ENCODE measurements around the gene PLXNA2. TPM values are rescaled to one million over a fixed set of nuclear protein-coding genes. Genes with fewer than 3 reads are reported as not detected.

The PLXNA2 gene
- total RNA-seq, 1 experiment from 2014 or later: 0.89 TPM

DNA sequence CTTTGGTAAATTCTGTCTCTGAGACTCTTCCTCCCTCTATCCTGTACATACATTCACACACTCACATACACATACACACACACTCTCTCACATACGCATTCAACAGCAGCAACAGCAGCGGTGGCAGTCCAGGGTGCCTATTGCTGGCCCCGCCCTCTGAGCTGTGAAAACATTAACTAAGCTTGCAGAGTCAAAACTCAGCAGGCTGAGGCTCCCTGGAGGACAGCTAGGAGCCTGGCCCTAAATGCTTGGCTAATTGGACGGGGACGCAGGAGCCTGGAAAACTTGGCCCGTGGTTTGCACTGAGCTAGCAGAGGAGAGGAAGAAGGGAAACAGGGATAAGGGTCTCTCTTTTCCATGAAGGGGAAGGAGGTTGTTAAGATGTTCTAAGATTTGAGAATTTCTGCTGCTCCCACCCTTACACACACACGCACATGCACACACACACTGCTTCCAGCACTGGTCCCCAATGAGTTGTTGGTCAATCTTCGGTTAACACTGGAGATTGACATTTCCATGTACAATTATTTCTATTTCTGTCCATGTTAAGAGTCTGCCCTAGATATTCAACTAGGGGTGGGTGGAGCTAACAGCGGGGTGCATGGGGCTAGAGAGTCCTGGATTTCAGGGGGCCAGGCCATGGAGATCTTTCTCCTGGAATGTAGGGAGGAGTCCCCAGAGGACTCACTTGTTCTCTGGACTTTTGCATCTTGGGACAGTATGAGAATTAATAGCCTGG, 94.2 kb downstream of the PLXNA2 start:
- Histone ChIP-seq H3K36me3 (ENCODE audit: control insufficient read depth in 1 of 2, insufficient read depth in 2 of 2, low read length in 2 of 2) (no peaks in the 10 kb centered on the region), H3K9ac (ENCODE audit: low read length) (no peak overlapping the region), H3K79me2 (ENCODE audit: insufficient read depth, low read length) (no peaks in the 10 kb centered on the region), H3K4me2 (ENCODE audit: low read length) (no peak overlapping the region), H3K9me2 (ENCODE audit: insufficient read depth) (no peaks in the 10 kb centered on the region), H4K20me1 (ENCODE audit: insufficient read depth) (no peaks in the 10 kb centered on the region), H3K9me3 (ENCODE audit: control insufficient read depth in 1 of 2, insufficient read depth in 1 of 2, low read depth in 1 of 2, low read length in 2 of 2) (no peaks in the 10 kb centered on the region), H2AFZ (ENCODE audit: low read depth, low read length, poor library complexity, severe bottlenecking) (no peak overlapping the region), H3K4me3 (replicated peaks in 1 of 2; ENCODE audit: low read depth in 1 of 2, low read length in 2 of 2) (no peak overlapping the region), H3K4me1 (ENCODE audit: control insufficient read depth in 1 of 2, insufficient read depth in 2 of 2, low read length in 2 of 2) (peaks cover 0 to 7% of the 10 kb centered on the region in 2 experiments; a peak in 1 of 4 replicates), H3K27me3 (ENCODE audit: insufficient read depth, low read length) (no peaks in the 10 kb centered on the region; the same call in 1 of the 2 replicates), H3K27ac (ENCODE audit: low read depth, low read length) (no peak overlapping the region)
- BruUV-seq (replicated peaks): no TSS peak
- no peak for DNase-seq (ENCODE audit: low read depth, low spot score)
- ChIA-PET RAD21 (ENCODE audit: low non-redundant PET in 1 of 2, low total read pairs in 2 of 2, uncharacterized antibody in 2 of 2, unreplicated experiment in 2 of 2) (no interaction called here), CTCF (no interaction called here), POLR2A (no interaction called here)
- TF ChIP-seq, protein P1, sequence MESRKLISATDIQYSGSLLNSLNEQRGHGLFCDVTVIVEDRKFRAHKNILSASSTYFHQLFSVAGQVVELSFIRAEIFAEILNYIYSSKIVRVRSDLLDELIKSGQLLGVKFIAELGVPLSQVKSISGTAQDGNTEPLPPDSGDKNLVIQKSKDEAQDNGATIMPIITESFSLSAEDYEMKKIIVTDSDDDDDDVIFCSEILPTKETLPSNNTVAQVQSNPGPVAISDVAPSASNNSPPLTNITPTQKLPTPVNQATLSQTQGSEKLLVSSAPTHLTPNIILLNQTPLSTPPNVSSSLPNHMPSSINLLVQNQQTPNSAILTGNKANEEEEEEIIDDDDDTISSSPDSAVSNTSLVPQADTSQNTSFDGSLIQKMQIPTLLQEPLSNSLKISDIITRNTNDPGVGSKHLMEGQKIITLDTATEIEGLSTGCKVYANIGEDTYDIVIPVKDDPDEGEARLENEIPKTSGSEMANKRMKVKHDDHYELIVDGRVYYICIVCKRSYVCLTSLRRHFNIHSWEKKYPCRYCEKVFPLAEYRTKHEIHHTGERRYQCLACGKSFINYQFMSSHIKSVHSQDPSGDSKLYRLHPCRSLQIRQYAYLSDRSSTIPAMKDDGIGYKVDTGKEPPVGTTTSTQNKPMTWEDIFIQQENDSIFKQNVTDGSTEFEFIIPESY (IDR thresholded peaks at IDR 0.05; ENCODE audit: extremely low read depth, insufficient replicate concordance, low read length): no peak
- TF ChIP-seq ZNF274 (IDR thresholded peaks at IDR 0.05; ENCODE audit: low read depth, low read length) (no peak), JUND (IDR thresholded peaks at IDR 0.05) (no peak), SRF (IDR thresholded peaks at IDR 0.05; ENCODE audit: low read depth) (no peak), ZFX (IDR thresholded peaks at IDR 0.05) (no peak)
- intact Hi-C loops (cut with micrococcal nuclease): no loop called here
- ATAC-seq: no peak

DNA sequence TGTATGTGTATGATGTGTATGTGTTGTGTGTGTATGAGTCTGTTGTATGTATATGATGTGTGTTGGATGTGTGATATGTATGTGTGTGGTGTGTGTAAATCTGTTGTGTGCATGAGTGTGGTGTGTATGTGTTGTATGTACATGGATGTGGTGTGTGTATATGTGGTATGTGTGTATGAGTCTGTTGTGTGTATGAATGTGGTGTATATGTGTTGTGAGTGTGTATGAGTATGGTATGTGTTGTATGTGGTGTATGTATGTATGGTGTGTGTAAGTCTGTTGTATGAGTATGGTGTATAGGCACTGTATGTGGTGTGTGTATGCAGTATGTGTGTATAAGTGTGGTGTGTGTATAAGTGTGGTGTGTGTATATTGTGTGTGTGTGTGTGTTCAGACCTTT, 95.0 kb downstream of the PLXNA2 start:
- CTCF ChIA-PET: no interaction called here
- RAD21 ChIA-PET (ENCODE audit: low non-redundant PET in 1 of 2, low total read pairs in 2 of 2, uncharacterized antibody in 2 of 2, unreplicated experiment in 2 of 2): no interaction called here
- POLR2A ChIA-PET: no interaction called here

More for the DNA sequence above, 95.0 kb downstream of the PLXNA2 start:
- Histone ChIP-seq H3K27me3 (ENCODE audit: insufficient read depth, low read length) (no peaks in the 10 kb centered on the region; the same call in 1 of the 2 replicates), H2AFZ (ENCODE audit: low read depth, low read length, poor library complexity, severe bottlenecking) (no peak overlapping the region), H3K36me3 (ENCODE audit: control insufficient read depth in 1 of 2, insufficient read depth in 2 of 2, low read length in 2 of 2) (no peaks in the 10 kb centered on the region), H3K9me2 (ENCODE audit: insufficient read depth) (no peaks in the 10 kb centered on the region), H3K4me2 (ENCODE audit: low read length) (no peak overlapping the region), H3K9ac (ENCODE audit: low read length) (no peak overlapping the region), H4K20me1 (ENCODE audit: insufficient read depth) (no peaks in the 10 kb centered on the region), H3K4me3 (replicated peaks in 1 of 2; ENCODE audit: low read depth in 1 of 2, low read length in 2 of 2) (no peak overlapping the region), H3K79me2 (ENCODE audit: insufficient read depth, low read length) (no peaks in the 10 kb centered on the region), H3K4me1 (ENCODE audit: control insufficient read depth in 1 of 2, insufficient read depth in 2 of 2, low read length in 2 of 2) (peaks cover 0 to under 1% of the 10 kb centered on the region in 2 experiments; a peak in 1 of 4 replicates), H3K9me3 (ENCODE audit: control insufficient read depth in 1 of 2, insufficient read depth in 1 of 2, low read depth in 1 of 2, low read length in 2 of 2) (no peaks in the 10 kb centered on the region), H3K27ac (ENCODE audit: low read depth, low read length) (no peak overlapping the region)
- DNase-seq (ENCODE audit: low read depth, low spot score): no peak
- TF ChIP-seq RAD21 (IDR thresholded peaks at IDR 0.05; ENCODE audit: low read depth) (no peak), YY1 (IDR thresholded peaks at IDR 0.05; ENCODE audit: extremely low read depth, insufficient replicate concordance, low read depth, low read length) (no peak)
- intact Hi-C loops (cut with micrococcal nuclease): no loop called here
- BruUV-seq (replicated peaks): no TSS peak
- ATAC-seq: no peak

Measured in HCT116 (cell line).